ENCODE data around the gene PRKAR1B. TPM values are rescaled to one million over a fixed set of nuclear protein-coding genes. Genes with fewer than 3 reads are reported as not detected.

Gene PRKAR1B
- total RNA-seq, 1 experiment from 2014 or later = 14.1 TPM

- ATAC-seq (no peak), DNase-seq (ENCODE audit: low read depth, low spot score) (no peak)
- Histone ChIP-seq H3K4me1 (ENCODE audit: control insufficient read depth in 1 of 2, insufficient read depth in 2 of 2, low read length in 2 of 2) (peaks cover 9 to 23% of the 10 kb centered on the region in 2 experiments), H3K79me2 (ENCODE audit: insufficient read depth, low read length) (peaks cover 37% of the 10 kb centered on the region), H3K9me2 (ENCODE audit: insufficient read depth) (no peaks in the 10 kb centered on the region), H3K9ac (ENCODE audit: low read length) (no peak overlapping the region), H2AFZ (ENCODE audit: low read depth, low read length, poor library complexity, severe bottlenecking) (no peak overlapping the region), H3K27me3 (ENCODE audit: insufficient read depth, low read length) (no peaks in the 10 kb centered on the region), H4K20me1 (ENCODE audit: insufficient read depth) (no peaks in the 10 kb centered on the region), H3K27ac (ENCODE audit: low read depth, low read length) (no peak overlapping the region), H3K9me3 (ENCODE audit: control insufficient read depth in 1 of 2, insufficient read depth in 1 of 2, low read depth in 1 of 2, low read length in 2 of 2) (peaks cover 0 to 34% of the 10 kb centered on the region in 2 experiments; a peak in 1 of 4 replicates), H3K4me2 (ENCODE audit: low read length) (no peak overlapping the region), H3K4me3 (replicated peaks in 1 of 2; ENCODE audit: low read depth in 1 of 2, low read length in 2 of 2) (no peak overlapping the region), H3K36me3 (ENCODE audit: control insufficient read depth in 1 of 2, insufficient read depth in 2 of 2, low read length in 2 of 2) (peaks cover 0 to 20% of the 10 kb centered on the region in 2 experiments; a peak in 1 of 4 replicates)
- no TSS peak for BruUV-seq (replicated peaks)
- ChIA-PET RAD21 (ENCODE audit: low non-redundant PET in 1 of 2, low total read pairs in 2 of 2, uncharacterized antibody in 2 of 2, unreplicated experiment in 2 of 2) (no interaction called here), POLR2A (no interaction called here), CTCF (no interaction called here)
- intact Hi-C loops (cut with micrococcal nuclease) = no loop called here
- no peak for TF ChIP-seq ELF1 (IDR thresholded peaks at IDR 0.05; ENCODE audit: borderline replicate concordance, low read depth)
- TF ChIP-seq CBX3 (IDR thresholded peaks at IDR 0.05; ENCODE audit: low read depth) = no peak
- TF ChIP-seq RAD21 (IDR thresholded peaks at IDR 0.05; ENCODE audit: low read depth) = no peak
- TF ChIP-seq JUND (IDR thresholded peaks at IDR 0.05) = no peak
- TF ChIP-seq ATF3 (IDR thresholded peaks at IDR 0.05) = no peak
- TF ChIP-seq ZNF274 (IDR thresholded peaks at IDR 0.05; ENCODE audit: low read depth, low read length) = no peak
- TF ChIP-seq EZH2 (IDR thresholded peaks at IDR 0.05) = no peak
- no peak for TF ChIP-seq ZFX (IDR thresholded peaks at IDR 0.05)
- no peak for TF ChIP-seq MAX (IDR thresholded peaks at IDR 0.05)
- TF ChIP-seq TCF7L2 (IDR thresholded peaks at IDR 0.05; ENCODE audit: borderline replicate concordance, extremely low read depth, insufficient read depth, insufficient read length) = no peak
- TF ChIP-seq CEBPB (IDR thresholded peaks at IDR 0.05; ENCODE audit: low read depth) = no peak
- TF ChIP-seq FOSL1 (IDR thresholded peaks at IDR 0.05; ENCODE audit: low read depth) = no peak
- no peak for TF ChIP-seq SRF (IDR thresholded peaks at IDR 0.05; ENCODE audit: low read depth)
- no peak for TF ChIP-seq POLR2AphosphoS5 (IDR thresholded peaks at IDR 0.05; ENCODE audit: low read depth, low read length)
- no peak for TF ChIP-seq EZH2phosphoT487 (IDR thresholded peaks at IDR 0.05; ENCODE audit: borderline replicate concordance)
- TF ChIP-seq SP1 (IDR thresholded peaks at IDR 0.05; ENCODE audit: low read depth) = no peak
- no peak for TF ChIP-seq SIN3A (IDR thresholded peaks at IDR 0.05; ENCODE audit: low read depth)
- no peak for TF ChIP-seq ZBTB33 (IDR thresholded peaks at IDR 0.05; ENCODE audit: extremely low read depth, insufficient replicate concordance, low read length)
- TF ChIP-seq CTCF (IDR thresholded peaks at IDR 0.05 in 2 of 3, conservative IDR thresholded peaks at IDR 0.05 in 1 of 3; ENCODE audit: borderline replicate concordance in 1 of 3, insufficient read depth in 1 of 3, low read depth in 2 of 3, low read length in 2 of 3) = no peak
These were observed 2.8 kb downstream of the PRKAR1B start for GRCh38 chr7:724298-724697.

Measured in HCT116 (cell line).